Vagina (tissue), 2 donors: ENCODE data around the gene HYOU1.

Source experiments
- CTCF ChIP-seq, 3 experiments: fragments of 450-650 bp in 2 of 3; fragments of 200-600 bp in 1 of 3; sonication (generic) in 1 of 3; IDR thresholded peaks; one replicate each; pipeline ENCODE4 v1.5.1; 2017 to 2019; ENCODE audit warnings: antibody characterized with exemption in 3 of 3, mild to moderate bottlenecking in 2 of 3, moderate library complexity in 2 of 3
- POLR2A ChIP-seq, 2 donors: fragments of 450-650 bp; IDR thresholded peaks; one replicate each; pipeline ENCODE4 v1.6.1; 2017; ENCODE audit warnings: antibody characterized with exemption in 2 of 2, mild to moderate bottlenecking in 2 of 2, moderate library complexity in 2 of 2
- POLR2AphosphoS5 ChIP-seq, 2 donors: sonication (generic); formaldehyde crosslinking; IDR thresholded peaks; one replicate each; pipeline ENCODE4 v1.9.0; 2017; ENCODE audit warnings: antibody characterized with exemption in 2 of 2, mild to moderate bottlenecking in 2 of 2, low read depth in 1 of 2; ENCODE audit not compliant: insufficient read depth in 1 of 2

GRCh38 chr11:119099711-119100110 lies 42.7 kb upstream of the HYOU1 start:
- TF ChIP-seq CTCF (IDR thresholded peaks at IDR 0.05) (no peak), POLR2AphosphoS5 (IDR thresholded peaks at IDR 0.05; ENCODE audit: insufficient read depth in 1 of 2, low read depth in 1 of 2) (no peak), POLR2A (IDR thresholded peaks at IDR 0.05) (no peak)
